ENCODE results near the gene ARF1. TPM values are rescaled to one million over a fixed set of nuclear protein-coding genes. Genes with fewer than 3 reads are reported as not detected.

Gene ARF1
- total and polyA plus RNA-seq, 8 donors: 267 to 455 (median 301) TPM

DNA sequence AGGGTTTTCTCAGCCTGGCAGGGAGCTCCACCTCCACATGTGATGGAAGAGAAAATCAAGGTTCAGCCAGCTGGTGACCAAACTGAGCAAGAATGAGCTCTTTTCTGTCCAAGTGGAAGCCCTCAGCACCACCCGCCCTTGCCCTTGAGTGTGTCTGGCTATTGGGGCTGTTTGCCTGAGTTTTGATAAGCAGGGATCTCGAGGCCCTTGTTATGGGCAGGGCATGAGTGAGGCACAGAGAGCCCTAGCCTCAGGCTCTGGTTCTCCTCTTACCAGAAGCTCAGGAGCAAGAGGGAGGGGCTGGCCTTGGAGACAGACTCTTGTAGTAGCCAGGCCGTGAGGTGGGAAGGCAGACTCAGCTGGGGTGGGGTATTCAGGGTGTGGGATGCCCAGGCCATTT, 37.5 kb upstream of the ARF1 start:
- intact Hi-C loops (cut with DNase I): no loop called here
- peak in 3 of 4 donors; percentile 37 to 75 (median 55) for DNase-seq
- Histone ChIP-seq H3K4me3 (no peak overlapping the region), H3K4me1 (no peaks in the 10 kb centered on the region), H3K27ac (peak overlapping the region in 1 of 2 donors; percentile 53), H3K36me3 (no peaks in the 10 kb centered on the region), H3K9me3 (no peaks in the 10 kb centered on the region), H3K27me3 (peaks cover 0 to 8% of the 10 kb centered on the region in 2 donors)
- peak; percentile 91 for ATAC-seq
- TF ChIP-seq, protein P1, sequence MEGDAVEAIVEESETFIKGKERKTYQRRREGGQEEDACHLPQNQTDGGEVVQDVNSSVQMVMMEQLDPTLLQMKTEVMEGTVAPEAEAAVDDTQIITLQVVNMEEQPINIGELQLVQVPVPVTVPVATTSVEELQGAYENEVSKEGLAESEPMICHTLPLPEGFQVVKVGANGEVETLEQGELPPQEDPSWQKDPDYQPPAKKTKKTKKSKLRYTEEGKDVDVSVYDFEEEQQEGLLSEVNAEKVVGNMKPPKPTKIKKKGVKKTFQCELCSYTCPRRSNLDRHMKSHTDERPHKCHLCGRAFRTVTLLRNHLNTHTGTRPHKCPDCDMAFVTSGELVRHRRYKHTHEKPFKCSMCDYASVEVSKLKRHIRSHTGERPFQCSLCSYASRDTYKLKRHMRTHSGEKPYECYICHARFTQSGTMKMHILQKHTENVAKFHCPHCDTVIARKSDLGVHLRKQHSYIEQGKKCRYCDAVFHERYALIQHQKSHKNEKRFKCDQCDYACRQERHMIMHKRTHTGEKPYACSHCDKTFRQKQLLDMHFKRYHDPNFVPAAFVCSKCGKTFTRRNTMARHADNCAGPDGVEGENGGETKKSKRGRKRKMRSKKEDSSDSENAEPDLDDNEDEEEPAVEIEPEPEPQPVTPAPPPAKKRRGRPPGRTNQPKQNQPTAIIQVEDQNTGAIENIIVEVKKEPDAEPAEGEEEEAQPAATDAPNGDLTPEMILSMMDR (IDR thresholded peaks at IDR 0.05): no peak

DNA sequence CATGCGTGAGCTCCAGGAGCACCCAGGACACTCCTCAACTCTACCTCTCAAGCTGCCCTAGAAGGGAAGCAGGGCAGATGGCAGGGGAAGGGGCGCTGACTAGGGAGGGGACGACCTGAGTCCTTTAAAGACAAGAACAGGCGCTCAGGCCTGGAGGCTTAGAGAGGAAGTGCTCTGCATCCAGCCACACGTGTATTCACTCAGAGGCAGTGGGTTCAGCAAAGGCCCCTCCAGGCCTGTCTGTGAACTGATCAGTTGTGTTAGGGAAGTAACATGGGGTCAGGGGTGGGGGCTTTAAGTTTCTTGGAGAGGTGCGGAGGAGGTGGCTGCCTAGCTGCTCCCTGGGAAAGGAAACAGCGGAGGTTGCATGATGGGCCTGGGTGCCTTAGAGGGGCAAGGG, 37.1 kb upstream of the ARF1 start:
- intact Hi-C loops (cut with DNase I): no loop called here
- Histone ChIP-seq H3K4me3 (no peak overlapping the region), H3K36me3 (no peaks in the 10 kb centered on the region), H3K4me1 (no peaks in the 10 kb centered on the region), H3K27ac (peak overlapping the region in 1 of 2 donors; percentile 53), H3K27me3 (peaks cover 0 to 4% of the 10 kb centered on the region in 2 donors), H3K9me3 (no peaks in the 10 kb centered on the region)
- TF ChIP-seq, protein P1 (IDR thresholded peaks at IDR 0.05): no peak
- no peak for ATAC-seq
- no peak for DNase-seq

DNA sequence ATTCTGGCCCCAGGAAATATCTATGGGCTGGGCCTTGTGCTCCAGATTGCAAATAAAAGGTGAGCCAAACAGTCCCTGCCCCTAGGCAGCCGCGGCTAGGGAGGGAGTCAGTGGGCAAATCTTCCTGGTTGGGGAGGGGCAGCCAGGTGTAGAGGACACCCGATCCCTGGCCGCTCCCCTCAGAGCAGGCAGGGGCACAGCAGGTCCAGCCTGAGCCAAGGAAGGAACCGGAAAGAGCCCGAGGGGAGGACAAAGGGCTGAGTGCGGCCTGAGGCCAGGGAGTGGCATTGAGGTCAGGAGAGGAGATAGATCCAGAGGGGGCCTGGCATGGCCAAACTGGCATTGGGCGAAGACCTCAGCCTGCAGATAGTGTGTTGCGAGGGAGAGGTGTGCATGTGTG, 36.6 kb upstream of the ARF1 start:
- Histone ChIP-seq H3K27me3 (no peaks in the 10 kb centered on the region), H3K4me1 (no peaks in the 10 kb centered on the region), H3K4me3 (no peak overlapping the region), H3K9me3 (no peaks in the 10 kb centered on the region), H3K27ac (no peak overlapping the region), H3K36me3 (no peaks in the 10 kb centered on the region)
- intact Hi-C loops (cut with DNase I): no loop called here
- TF ChIP-seq, protein P1 (IDR thresholded peaks at IDR 0.05): no peak
- ATAC-seq (peak; percentile 58), DNase-seq (no peak)

DNA sequence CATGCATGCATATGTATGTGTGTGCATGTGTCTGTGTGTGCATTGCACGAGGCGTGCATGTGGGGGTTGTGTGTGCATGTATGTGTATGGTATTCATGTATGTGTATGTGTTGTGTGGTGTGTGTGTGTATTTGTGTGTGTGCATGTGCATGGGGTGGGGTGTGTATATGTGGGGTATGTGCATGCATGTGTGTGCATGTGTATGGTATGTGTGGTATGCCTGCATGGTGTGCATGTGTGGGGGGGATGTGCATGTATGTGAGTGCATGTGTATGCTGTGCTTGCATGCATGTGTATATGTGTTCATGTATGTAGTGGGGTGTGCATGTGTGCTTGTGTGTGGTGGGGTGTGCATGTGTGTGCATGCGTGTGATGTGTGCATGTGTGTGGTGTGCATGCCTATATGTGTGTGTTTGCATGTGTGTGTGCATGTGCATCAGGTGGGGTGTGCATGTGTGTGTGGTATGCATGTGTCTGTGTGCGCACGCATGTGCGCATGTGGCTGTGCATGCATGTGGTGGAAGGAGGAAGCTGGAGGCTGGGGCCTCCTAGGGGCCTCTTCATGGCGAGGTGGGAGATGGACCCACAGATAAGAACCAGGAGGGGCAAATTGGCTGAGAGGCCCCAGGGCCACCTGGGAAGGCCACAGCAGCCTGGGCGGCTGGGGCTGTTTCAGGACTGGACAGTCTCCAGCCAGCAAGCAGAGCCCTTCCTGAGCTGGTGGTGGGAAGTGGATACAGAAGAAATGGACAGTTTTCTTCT, 35.9 kb upstream of the ARF1 start:
- ATAC-seq (no peak), DNase-seq (no peak)
- H3K36me3 ChIP-seq: no peaks in the 10 kb centered on the region
- TF ChIP-seq, protein P1 (IDR thresholded peaks at IDR 0.05): no peak
- no peaks in the 10 kb centered on the region for H3K9me3 ChIP-seq
- H3K27ac ChIP-seq: no peak overlapping the region
- H3K4me1 ChIP-seq: no peaks in the 10 kb centered on the region
- intact Hi-C loops (cut with DNase I): no loop called here
- no peaks in the 10 kb centered on the region for H3K27me3 ChIP-seq
- no peak overlapping the region for H3K4me3 ChIP-seq

DNA sequence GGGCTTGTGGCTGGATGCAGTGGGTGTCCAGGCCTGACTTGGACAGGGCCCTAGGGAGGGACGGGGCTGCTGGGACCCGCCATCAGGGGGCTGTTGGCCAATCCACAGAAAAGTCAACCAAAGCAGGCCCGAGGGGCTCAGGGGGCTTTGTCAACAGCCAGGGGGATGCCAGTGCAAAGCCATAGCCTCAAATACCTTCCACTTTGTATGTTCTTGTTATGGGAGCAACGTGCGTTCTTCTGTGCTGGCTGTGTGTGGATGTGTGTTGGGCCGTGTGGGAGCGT, 35.4 kb upstream of the ARF1 start:
- TF ChIP-seq, protein P1 (IDR thresholded peaks at IDR 0.05): no peak
- intact Hi-C loops (cut with DNase I): no loop called here

More for the DNA sequence above, 35.4 kb upstream of the ARF1 start:
- H3K9me3 ChIP-seq: no peaks in the 10 kb centered on the region
- H3K4me3 ChIP-seq: no peak overlapping the region
- no peaks in the 10 kb centered on the region for H3K4me1 ChIP-seq
- H3K27ac ChIP-seq: no peak overlapping the region
- peaks cover 0 to 3% of the 10 kb centered on the region in 2 donors for H3K27me3 ChIP-seq
- DNase-seq: no peak
- H3K36me3 ChIP-seq: no peaks in the 10 kb centered on the region
- ATAC-seq: no peak
